Astrocyte of the cerebellum (primary cell): ENCODE data around the gene GALNTL6.

ENCODE experiments used
- DNase-seq: peaks from one replicate; pipeline ENCODE4 v3.0.0-alpha.2; 2011; ENCODE audit warnings: low read depth
- H3K4me3 ChIP-seq: 2 replicates; pipeline ENCODE4 v1.5.1; 2011; ENCODE audit warnings: mild to moderate bottlenecking, low read depth, low read length, moderate library complexity
- in situ Hi-C: cut with HindIII; loops from 2 replicates; pipeline ENCODE4 v1.10.0; 2017; ENCODE audit warnings: low sequenced_read_pairs
- TF ChIP-seq, protein P1 (sequence below): IDR thresholded peaks from 2 replicates; pipeline ENCODE4 v1.5.1; 2012; ENCODE audit warnings: low read length, low read depth, moderate library complexity, mild to moderate bottlenecking; ENCODE audit errors: missing control alignments

GALNTL6 gene

DNA sequence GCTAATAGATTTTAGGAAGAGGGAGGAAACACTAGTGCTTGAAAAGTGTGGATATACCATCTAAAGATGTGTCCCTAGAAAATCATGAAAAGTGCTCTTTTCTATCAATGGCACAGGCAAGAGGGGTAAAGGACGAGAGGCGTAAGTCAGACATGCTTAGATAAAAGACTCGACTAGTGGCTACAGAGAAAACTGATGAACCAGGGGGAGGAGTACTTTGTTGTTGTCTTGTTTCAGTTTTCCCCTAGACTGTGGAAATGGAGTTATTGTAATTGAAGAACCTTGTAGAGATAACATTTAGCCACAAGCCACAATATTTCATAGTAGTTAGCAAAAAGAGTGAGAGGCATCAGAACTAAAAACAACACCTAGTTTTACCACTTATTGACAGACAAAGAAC, 21.4 kb downstream of the GALNTL6 start:
- no peak overlapping the region for H3K4me3 ChIP-seq
- TF ChIP-seq, protein P1, sequence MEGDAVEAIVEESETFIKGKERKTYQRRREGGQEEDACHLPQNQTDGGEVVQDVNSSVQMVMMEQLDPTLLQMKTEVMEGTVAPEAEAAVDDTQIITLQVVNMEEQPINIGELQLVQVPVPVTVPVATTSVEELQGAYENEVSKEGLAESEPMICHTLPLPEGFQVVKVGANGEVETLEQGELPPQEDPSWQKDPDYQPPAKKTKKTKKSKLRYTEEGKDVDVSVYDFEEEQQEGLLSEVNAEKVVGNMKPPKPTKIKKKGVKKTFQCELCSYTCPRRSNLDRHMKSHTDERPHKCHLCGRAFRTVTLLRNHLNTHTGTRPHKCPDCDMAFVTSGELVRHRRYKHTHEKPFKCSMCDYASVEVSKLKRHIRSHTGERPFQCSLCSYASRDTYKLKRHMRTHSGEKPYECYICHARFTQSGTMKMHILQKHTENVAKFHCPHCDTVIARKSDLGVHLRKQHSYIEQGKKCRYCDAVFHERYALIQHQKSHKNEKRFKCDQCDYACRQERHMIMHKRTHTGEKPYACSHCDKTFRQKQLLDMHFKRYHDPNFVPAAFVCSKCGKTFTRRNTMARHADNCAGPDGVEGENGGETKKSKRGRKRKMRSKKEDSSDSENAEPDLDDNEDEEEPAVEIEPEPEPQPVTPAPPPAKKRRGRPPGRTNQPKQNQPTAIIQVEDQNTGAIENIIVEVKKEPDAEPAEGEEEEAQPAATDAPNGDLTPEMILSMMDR = no peak
- in situ Hi-C loops = no loop called here

DNA sequence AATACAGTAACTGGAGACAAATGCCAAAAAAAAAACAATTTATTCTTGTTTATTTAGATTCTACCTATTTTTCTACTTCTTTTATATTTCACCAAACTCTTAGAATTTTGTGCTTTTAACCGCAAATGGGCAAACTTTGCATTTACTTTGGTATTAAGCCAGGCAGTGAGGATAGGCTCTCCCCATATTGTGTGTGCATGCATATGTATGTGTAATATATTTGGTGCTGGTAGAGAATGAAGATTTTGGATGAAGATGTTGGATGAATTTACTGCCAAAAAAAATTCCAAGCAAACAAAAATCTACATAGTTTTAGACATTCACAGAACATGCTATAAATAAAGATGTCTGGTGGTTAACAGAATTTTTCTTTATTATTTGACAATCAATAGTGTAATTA, 30.3 kb downstream of the GALNTL6 start:
- DNase-seq = no peak
- in situ Hi-C loops = no loop called here
- TF ChIP-seq, protein P1 = no peak
- H3K4me3 ChIP-seq = no peak overlapping the region

More for the DNA sequence above, 21.4 kb downstream of the GALNTL6 start:
- no peak for DNase-seq

DNA sequence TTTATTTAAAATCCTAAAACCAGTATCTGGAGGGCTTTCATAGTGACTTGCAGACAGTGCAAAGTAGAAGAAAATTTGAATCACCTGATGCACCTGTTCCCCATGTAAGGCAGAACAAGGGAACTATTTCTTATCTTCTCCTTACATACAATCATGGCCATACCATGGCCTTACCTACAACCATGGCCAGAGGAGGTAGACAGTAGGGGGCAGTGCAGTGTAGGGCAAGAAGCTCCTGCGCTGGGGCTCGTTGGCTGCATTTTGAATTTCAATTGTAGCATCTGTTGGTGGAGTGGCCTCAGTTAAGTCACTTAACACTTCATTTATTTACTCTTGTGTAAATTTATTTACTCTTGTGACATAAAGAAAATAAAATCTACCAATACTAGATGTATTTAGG, 33.0 kb downstream of the GALNTL6 start:
- no peak overlapping the region for H3K4me3 ChIP-seq
- in situ Hi-C loops = no loop called here
- peak; percentile 45 for DNase-seq
- TF ChIP-seq, protein P1 = peak; percentile 78

DNA sequence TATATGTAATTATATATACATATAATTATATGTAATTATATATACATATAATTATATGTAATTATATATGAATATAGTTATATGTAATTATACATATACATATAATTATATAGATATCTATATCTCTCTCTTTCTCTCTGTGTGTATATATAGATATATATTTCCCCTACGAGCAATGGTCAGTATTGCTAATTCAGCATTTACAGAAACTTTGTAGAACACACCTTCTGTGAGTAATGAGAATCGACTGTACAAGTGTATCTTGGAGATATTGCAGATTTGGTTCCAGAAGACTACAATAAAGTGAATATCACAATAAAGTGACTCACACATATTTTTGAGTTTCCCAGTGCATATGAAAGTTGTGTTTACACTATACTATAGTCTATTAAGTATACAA, 33.7 kb downstream of the GALNTL6 start:
- DNase-seq = no peak
- TF ChIP-seq, protein P1 = no peak
- H3K4me3 ChIP-seq = no peak overlapping the region
- in situ Hi-C loops = no loop called here

DNA sequence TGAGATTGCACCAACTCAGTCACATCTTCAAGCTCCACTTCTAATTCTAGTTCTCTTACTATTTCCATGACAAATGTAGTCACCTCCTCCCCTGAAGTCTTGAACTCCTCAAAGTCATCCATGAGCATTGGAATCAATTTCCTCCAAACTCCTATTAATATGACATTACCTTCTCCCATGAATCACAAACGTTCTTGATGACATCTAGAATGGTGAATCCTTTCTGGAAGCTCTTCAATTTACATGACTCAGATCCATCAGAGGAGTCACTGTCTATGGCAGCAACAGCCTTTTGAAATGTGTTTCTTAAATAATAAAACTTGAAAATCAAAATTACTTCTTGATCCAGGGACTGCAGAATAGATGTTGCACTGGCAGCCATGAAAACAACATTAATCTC, 34.5 kb downstream of the GALNTL6 start:
- in situ Hi-C loops = no loop called here
- no peak for DNase-seq
- TF ChIP-seq, protein P1 = no peak
- no peak overlapping the region for H3K4me3 ChIP-seq

DNA sequence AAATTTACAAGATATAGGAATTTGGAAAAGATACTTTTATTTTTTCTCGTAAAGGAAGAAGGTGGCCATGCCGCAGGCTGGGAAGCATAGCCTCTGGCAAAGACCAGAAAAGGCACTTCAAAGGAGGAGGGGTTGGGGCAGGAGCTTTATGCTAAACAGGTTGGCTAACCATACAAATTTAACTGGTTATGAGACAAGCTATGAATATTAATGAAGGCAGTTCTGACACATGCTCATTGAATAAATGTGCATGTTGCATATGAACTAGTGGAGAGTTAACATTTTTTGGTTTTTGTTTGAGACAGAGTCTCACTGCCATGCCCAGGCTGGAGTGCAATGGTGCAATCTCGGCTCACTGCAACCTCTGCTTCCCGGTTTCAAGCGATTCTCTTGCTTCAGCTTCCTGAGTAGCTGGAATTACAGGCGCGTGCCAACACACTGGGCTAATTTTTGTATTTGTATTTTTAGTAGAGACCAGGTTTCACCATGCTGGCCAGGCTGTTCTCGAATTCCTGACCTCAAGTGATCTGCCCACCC, 36.5 kb downstream of the GALNTL6 start:
- H3K4me3 ChIP-seq = no peak overlapping the region
- in situ Hi-C loops = no loop called here
- no peak for DNase-seq
- TF ChIP-seq, protein P1 = no peak
